ENCODE results near the gene ZNF503.

ZNF503 gene

GRCh38 chr10:75395932-75396630 is 5.5 kb downstream of the ZNF503 start:
- no peak for TF ChIP-seq CTCF (IDR thresholded peaks at IDR 0.05; ENCODE audit: low read depth, low read length)
- peak overlapping the region; percentile 99 for H3K4me3 ChIP-seq (ENCODE audit: low read depth, low read length)
- no peak for DNase-seq (ENCODE audit: low read depth, low spot score)
- in situ Hi-C loops (cut with HindIII; ENCODE audit: low sequenced_read_pairs), result no loop called here

GRCh38 chr10:75395066-75395931 is 6.3 kb downstream of the ZNF503 start:
- H3K4me3 ChIP-seq (ENCODE audit: low read depth, low read length), result peak overlapping the region; percentile 99
- TF ChIP-seq CTCF (IDR thresholded peaks at IDR 0.05; ENCODE audit: low read depth, low read length), result peak; percentile 78
- peak; percentile 51 for DNase-seq (ENCODE audit: low read depth, low spot score)
- in situ Hi-C loops (cut with HindIII; ENCODE audit: low sequenced_read_pairs), result no loop called here

- DNase-seq (ENCODE audit: low read depth, low spot score), result no peak
- TF ChIP-seq CTCF (IDR thresholded peaks at IDR 0.05; ENCODE audit: low read depth, low read length), result no peak
- in situ Hi-C loops (cut with HindIII; ENCODE audit: low sequenced_read_pairs), result no loop called here
- H3K4me3 ChIP-seq (ENCODE audit: low read depth, low read length), result no peak overlapping the region
These were observed 7.3 kb downstream of the ZNF503 start for GRCh38 chr10:75394221-75394620.

- no peak for DNase-seq (ENCODE audit: low read depth, low spot score)
- no peak for TF ChIP-seq CTCF (IDR thresholded peaks at IDR 0.05; ENCODE audit: low read depth, low read length)
- in situ Hi-C loops (cut with HindIII; ENCODE audit: low sequenced_read_pairs), result no loop called here
- H3K4me3 ChIP-seq (ENCODE audit: low read depth, low read length), result no peak overlapping the region
These were observed 8.8 kb downstream of the ZNF503 start for GRCh38 chr10:75392744-75393143.

- in situ Hi-C loops (cut with HindIII; ENCODE audit: low sequenced_read_pairs), result no loop called here
- no peak overlapping the region for H3K4me3 ChIP-seq (ENCODE audit: low read depth, low read length)
- no peak for DNase-seq (ENCODE audit: low read depth, low spot score)
- no peak for TF ChIP-seq CTCF (IDR thresholded peaks at IDR 0.05; ENCODE audit: low read depth, low read length)
These were observed 9.3 kb downstream of the ZNF503 start for GRCh38 chr10:75392271-75392670.

GRCh38 chr10:75390178-75390577 is 11.4 kb downstream of the ZNF503 start:
- TF ChIP-seq CTCF (IDR thresholded peaks at IDR 0.05; ENCODE audit: low read depth, low read length), result no peak
- in situ Hi-C loops (cut with HindIII; ENCODE audit: low sequenced_read_pairs), result no loop called here
- no peak overlapping the region for H3K4me3 ChIP-seq (ENCODE audit: low read depth, low read length)
- DNase-seq (ENCODE audit: low read depth, low spot score), result no peak

All from astrocyte of the spinal cord (primary cell).